A673 (cell line): ENCODE results near the gene KCTD16. TPM values are rescaled to one million over a fixed set of nuclear protein-coding genes. Genes with fewer than 3 reads are reported as not detected.

Experiments
- BruUV-seq: library from RNA; stranded (reverse); fragments of 400-500 nt; replicated peaks from 2 replicates; lab custom pipeline; 2021; lab: Mats Ljungman, UMichigan
- CTCF ChIA-PET: fragments of 300-600 bp; sonication (Branson Sonifier 250); formaldehyde crosslinking; loops from one replicate; lab custom pipeline; 2022; ENCODE audit warnings: antibody characterized with exemption; lab: Charles Lee
- POLR2A ChIA-PET: fragments of 300-600 bp; sonication (Branson Sonifier 250); formaldehyde crosslinking; loops from one replicate; lab custom pipeline; 2022; ENCODE audit warnings: antibody characterized with exemption; ENCODE audit not compliant: low non-redundant PET; lab: Charles Lee
- DNase-seq: peaks from one replicate; pipeline ENCODE4 v3.0.0-alpha.2; 2015; ENCODE audit warnings: low spot score
- H3K27ac ChIP-seq: fragments of 200-600 bp; sonication (generic); 2 replicates; pipeline ENCODE4 v1.5.1; 2016; ENCODE audit warnings: mixed run types, low read depth, mild to moderate bottlenecking, mixed read lengths, antibody characterized with exemption, low read length; ENCODE audit not compliant: poor library complexity, severe bottlenecking
- H3K27me3 ChIP-seq: fragments of 200-600 bp; sonication (generic); replicated peaks from 2 replicates; pipeline ENCODE4 v1.6.1; 2017; ENCODE audit warnings: mixed run types, low read depth, mild to moderate bottlenecking, mixed read lengths, antibody characterized with exemption, low read length; ENCODE audit not compliant: insufficient read depth, poor library complexity
- H3K36me3 ChIP-seq: fragments of 200-600 bp; sonication (generic); 2 replicates; pipeline ENCODE4 v1.6.1; 2016; ENCODE audit warnings: mixed run types, mild to moderate bottlenecking, mixed read lengths, antibody characterized with exemption, low read length; ENCODE audit not compliant: insufficient read depth, poor library complexity, severe bottlenecking
- H3K4me1 ChIP-seq: fragments of 200-600 bp; sonication (generic); 2 replicates; pipeline ENCODE4 v1.6.1; 2017; ENCODE audit warnings: mixed run types, mild to moderate bottlenecking, mixed read lengths, antibody characterized with exemption, low read length; ENCODE audit not compliant: insufficient read depth, poor library complexity, severe bottlenecking
- H3K4me3 ChIP-seq: fragments of 200-600 bp; sonication (generic); 2 replicates; pipeline ENCODE4 v1.5.1; 2016; ENCODE audit warnings: low read depth, mixed run types, mild to moderate bottlenecking, mixed read lengths, low read length; ENCODE audit not compliant: poor library complexity, severe bottlenecking
- H3K9me3 ChIP-seq: fragments of 200-600 bp; sonication (generic); 2 replicates; pipeline ENCODE4 v1.6.1; 2016; ENCODE audit warnings: mixed run types, low read depth, mild to moderate bottlenecking, mixed read lengths, antibody characterized with exemption, low read length; ENCODE audit not compliant: poor library complexity, severe bottlenecking
- CTCF ChIP-seq: fragments of 300-800, 200-600 bp; sonication (generic); conservative IDR thresholded peaks from 2 replicates; pipeline ENCODE4 v1.5.1; 2017; ENCODE audit warnings: low read depth, mild to moderate bottlenecking, antibody characterized with exemption, low read length, moderate library complexity, mixed read lengths
- EZH2 ChIP-seq: fragments of 200-600 bp; sonication (generic); IDR thresholded peaks from 2 replicates; pipeline ENCODE4 v1.6.1; 2017; ENCODE audit warnings: borderline replicate concordance, low read depth, mild to moderate bottlenecking, mixed read lengths, antibody characterized with exemption, low read length; ENCODE audit not compliant: poor library complexity, severe bottlenecking
- intact Hi-C: fragments of 100-400 bp; cut with micrococcal nuclease; formaldehyde crosslinking; loops from one replicate; pipeline ENCODE4 v1.10.0; 2022; ENCODE audit not compliant: unreplicated experiment
- total RNA-seq: library from RNA; stranded (reverse); gene quantifications from 2 replicates; pipeline ENCODE4 v1.2.3, GENCODE V29; 2021

Gene KCTD16
- total RNA-seq, 1 experiment from 2014 or later = 1.1 TPM

DNA sequence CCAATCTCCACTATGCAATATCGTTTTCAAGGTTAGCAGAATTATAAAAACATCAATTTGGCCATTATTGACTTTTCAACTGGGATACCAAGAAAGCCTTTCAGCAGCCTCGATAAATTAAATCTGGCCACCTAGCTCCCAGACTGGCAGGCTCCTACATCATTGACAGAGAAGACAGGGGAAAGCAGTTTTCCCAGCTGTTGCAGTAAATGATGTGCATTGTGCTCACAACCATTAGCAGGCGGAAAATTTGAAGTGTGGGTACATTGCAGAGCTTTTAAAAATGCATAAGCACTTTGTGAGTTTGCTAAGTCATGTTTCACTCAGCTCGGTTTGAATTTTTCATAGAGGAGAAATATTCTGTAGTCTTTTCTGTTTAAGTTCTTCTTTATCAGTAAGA is 297.9 kb downstream of the KCTD16 start:
- Histone ChIP-seq H3K27ac (no peak overlapping the region), H3K4me3 (no peak overlapping the region), H3K9me3 (no peaks in the 10 kb centered on the region), H3K4me1 (peaks cover 14% of the 10 kb centered on the region), H3K27me3 (no peaks in the 10 kb centered on the region), H3K36me3 (no peaks in the 10 kb centered on the region)
- ChIA-PET CTCF (no interaction called here), POLR2A (no interaction called here)
- BruUV-seq = no TSS peak
- TF ChIP-seq CTCF (no peak), EZH2 (no peak)
- intact Hi-C loops = loop anchor here (5.0 kb wide), 1 partner anchor 769 kb away; no protein-coding TSS in a partner anchor
- DNase-seq = no peak

DNA sequence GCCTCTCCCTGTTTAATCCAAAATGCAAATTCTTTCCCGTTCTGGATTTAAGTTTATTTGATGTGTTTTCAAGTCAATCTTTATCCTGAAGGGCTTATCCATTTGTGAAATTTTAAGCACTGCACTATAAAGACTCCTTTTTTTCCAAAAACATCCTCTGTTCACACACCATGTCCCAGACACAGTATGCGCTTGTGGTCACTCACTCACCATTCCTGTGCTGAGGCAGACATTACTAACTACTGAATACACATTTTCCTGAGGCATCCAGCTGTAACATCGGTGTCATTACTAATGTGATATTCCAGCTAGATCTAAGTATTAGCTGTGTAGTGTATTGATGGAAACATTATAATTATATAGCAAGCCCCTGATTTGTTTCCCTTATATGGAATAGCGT is 298.4 kb downstream of the KCTD16 start:
- H3K9me3 ChIP-seq = no peaks in the 10 kb centered on the region
- no peak for DNase-seq
- intact Hi-C loops = loop anchor here (5.0 kb wide), 1 partner anchor 768 kb away; no protein-coding TSS in a partner anchor
- POLR2A ChIA-PET = no interaction called here
- no peak overlapping the region for H3K27ac ChIP-seq
- H3K36me3 ChIP-seq = no peaks in the 10 kb centered on the region
- H3K27me3 ChIP-seq = no peaks in the 10 kb centered on the region
- peaks cover 14% of the 10 kb centered on the region for H3K4me1 ChIP-seq
- no TSS peak for BruUV-seq
- H3K4me3 ChIP-seq = no peak overlapping the region
- CTCF ChIA-PET = no interaction called here
- TF ChIP-seq EZH2 (no peak), CTCF (no peak)

DNA sequence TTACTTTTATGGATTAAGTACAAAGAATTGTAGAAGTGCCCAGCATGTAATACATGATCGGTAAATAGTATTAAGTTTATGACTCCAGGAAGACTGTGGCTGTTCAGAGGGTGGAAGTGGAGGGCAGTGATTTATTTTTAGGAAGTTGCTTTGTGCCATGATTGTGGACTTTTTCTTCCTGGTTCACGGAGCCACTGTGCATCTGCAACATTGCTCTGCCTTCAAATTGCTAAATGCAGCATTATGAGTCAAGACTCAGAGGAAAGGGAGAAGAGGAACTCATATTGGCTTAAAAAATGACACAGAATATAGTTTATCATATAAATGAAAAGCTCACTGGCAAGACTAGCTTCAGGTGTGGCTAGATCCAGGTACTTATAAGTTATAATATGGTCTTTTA is 301.5 kb downstream of the KCTD16 start:
- ChIA-PET POLR2A (no interaction called here), CTCF (no interaction called here)
- no peak for DNase-seq
- Histone ChIP-seq H3K9me3 (no peaks in the 10 kb centered on the region), H3K36me3 (no peaks in the 10 kb centered on the region), H3K4me3 (no peak overlapping the region), H3K4me1 (peaks cover 14% of the 10 kb centered on the region), H3K27ac (no peak overlapping the region), H3K27me3 (no peaks in the 10 kb centered on the region)
- intact Hi-C loops = no loop called here
- TF ChIP-seq CTCF (no peak), EZH2 (no peak)
- BruUV-seq = no TSS peak
